NCI-H1694 treated with DMSO at 0.1 percent for 48 hours (cell line): ENCODE data around the gene ETS2.

Source experiments
- DNase-seq: peaks from one replicate; lab custom pipeline; 2025; lab: John Stamatoyannopoulos, UW

Gene ETS2

DNA sequence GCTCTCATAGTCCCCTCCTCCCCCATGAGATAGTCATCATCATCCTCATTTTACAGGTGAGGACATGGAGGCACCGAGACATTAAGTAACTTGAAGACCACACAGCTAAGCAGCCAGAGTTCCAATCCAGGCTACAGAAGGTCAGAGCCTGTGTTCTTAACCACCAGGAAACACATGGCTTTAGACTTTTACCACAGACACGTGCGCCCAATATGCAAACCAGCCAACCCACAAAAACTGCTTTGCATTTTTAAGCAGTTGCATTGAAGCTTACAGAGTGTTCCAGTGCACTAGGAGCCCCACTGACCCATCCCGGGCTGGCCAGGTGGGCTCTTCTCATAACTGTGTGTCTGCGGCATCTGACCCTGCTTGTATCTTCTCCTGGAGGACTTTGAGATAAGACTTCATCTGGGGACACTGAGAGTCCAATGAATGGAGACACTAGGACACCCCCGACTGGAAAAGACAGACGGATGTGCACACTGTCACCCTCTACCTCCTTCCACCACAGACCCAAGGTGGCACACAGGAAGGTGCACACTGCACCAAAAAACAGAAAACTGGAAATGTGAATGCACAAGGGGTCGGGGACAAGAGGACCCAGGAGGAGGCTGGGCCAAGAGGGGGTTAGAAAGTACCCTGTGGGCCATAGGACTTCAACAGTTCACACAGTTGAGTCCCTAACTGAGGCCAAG is 56.4 kb downstream of the ETS2 start:
- DNase-seq, result no peak

DNA sequence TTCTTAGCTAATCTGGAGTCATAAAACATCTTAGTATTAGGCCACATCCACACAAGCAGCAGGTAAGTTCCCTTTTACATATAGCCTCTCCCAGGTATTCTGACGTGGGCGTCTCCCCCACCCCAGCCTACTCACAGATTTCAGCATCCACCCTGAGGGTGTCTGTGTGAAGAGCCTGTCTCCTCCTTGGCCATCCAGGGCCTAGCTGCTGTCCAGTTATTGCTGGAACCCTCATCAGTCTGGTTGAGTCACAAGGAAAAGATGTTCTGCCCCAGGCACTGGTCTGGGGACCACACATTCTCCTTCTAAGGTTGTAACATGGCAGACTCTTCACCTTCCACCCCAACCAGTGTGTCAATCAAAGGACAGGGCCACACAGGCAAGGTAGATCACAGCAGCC is 57.6 kb downstream of the ETS2 start:
- no peak for DNase-seq

DNA sequence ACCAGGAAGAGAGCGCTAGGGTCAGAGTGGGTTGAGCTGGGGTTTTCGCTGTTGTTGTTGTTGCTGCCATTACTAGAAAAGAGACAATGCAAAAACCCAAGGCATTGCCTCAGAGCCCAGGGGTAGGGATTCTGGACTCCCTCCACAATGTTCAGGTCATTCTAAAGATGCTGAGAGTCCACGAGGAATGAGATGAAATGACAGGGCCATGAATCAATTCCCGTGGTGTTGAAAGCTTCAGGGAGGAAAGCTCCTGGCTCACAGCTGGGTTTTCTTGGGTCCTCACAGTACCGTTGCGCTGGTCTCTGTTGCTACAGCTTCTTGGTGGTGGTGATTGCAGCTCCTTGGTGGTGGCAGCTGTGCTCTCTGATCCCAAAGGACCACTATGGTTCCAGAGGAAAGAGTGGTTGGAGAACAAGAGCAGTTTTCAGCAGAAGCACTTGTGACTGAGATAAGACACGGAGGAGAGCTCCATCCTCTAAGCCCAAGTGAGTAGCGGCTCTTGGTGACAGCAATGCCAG is 58.2 kb downstream of the ETS2 start:
- DNase-seq, result no peak

DNA sequence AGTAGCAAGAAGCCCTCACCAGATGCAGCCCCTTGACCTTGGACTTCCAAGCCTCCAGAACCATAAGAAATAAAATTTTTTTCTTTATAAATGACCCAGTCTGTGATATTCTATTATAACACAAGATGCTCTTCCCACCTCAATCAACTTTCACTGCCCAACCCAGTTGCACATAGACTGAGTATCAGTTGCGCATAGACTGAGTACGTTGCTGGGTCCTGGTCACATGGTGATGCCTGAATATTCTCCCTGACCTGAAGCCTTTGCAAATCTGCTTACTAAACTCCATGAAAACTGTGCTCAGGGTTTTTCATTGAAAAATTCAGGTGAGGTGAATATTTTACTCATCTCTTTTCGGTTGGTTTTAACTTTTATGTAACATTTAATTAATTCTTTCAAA is 59.2 kb downstream of the ETS2 start:
- no peak for DNase-seq

GRCh38 chr21:38869196-38869595 is 63.5 kb downstream of the ETS2 start:
- no peak for DNase-seq

GRCh38 chr21:38869946-38870345 is 64.2 kb downstream of the ETS2 start:
- no peak for DNase-seq
